Muscle of arm (tissue), 14 donors: ENCODE data around the gene SERINC2. TPM values are rescaled to one million over a fixed set of nuclear protein-coding genes. Genes with fewer than 3 reads are reported as not detected.

Source experiments
- DNase-seq: peaks from one replicate; pipeline ENCODE4 v3.0.0-alpha.2; 2013
- long read RNA-seq, 11 donors: transcript quantifications; one replicate each; lab custom pipeline, GENCODE V29; 2026
- polyA plus RNA-seq, 12 donors: library from polyadenylated mRNA; unstranded; fragments of 120-200 nt; gene quantifications; one replicate each; pipeline ENCODE4 v1.2.1, GENCODE V29; 2013; ENCODE audit not compliant: insufficient read length in 12 of 12

The SERINC2 gene
- 10 to 100 TPM in 11 of 12 donors, not detected in 1; 23.6 to 44.2 (median 32.3) TPM for polyA plus RNA-seq
- long read RNA-seq, donor 1, transcript SERINC2-201 (10 exons, 1,997 nt): major isoform, 26 of 66 reads
- long read RNA-seq, donor 1, partial matches to known transcripts: 40 of 66 reads
- long read RNA-seq, donor 1, other reads (novel, unspliced or antisense): 0 of 66 reads
- long read RNA-seq, donor 2, transcript SERINC2-201 (10 exons, 1,997 nt): major isoform, 5 of 7 reads
- long read RNA-seq, donor 2, partial matches to known transcripts: 0 of 7 reads
- long read RNA-seq, donor 2, other reads (novel, unspliced or antisense): 0 of 7 reads
- long read RNA-seq, donor 3, partial matches to known transcripts: 0 of 2 reads
- long read RNA-seq, donor 3, other reads (novel, unspliced or antisense): 0 of 2 reads
- long read RNA-seq, donor 4, partial matches to known transcripts: 0 of 4 reads
- long read RNA-seq, donor 4, other reads (novel, unspliced or antisense): 0 of 4 reads
- long read RNA-seq, donor 5, transcript SERINC2-201 (10 exons, 1,997 nt): major isoform, 10 of 15 reads
- long read RNA-seq, donor 5, partial matches to known transcripts: 0 of 15 reads
- long read RNA-seq, donor 5, other reads (novel, unspliced or antisense): 0 of 15 reads
- long read RNA-seq, donor 6, transcript SERINC2-201 (10 exons, 1,997 nt): major isoform, 8 of 8 reads
- long read RNA-seq, donor 6, partial matches to known transcripts: 0 of 8 reads
- long read RNA-seq, donor 6, other reads (novel, unspliced or antisense): 0 of 8 reads
- long read RNA-seq, donor 7, partial matches to known transcripts: 0 of 2 reads
- long read RNA-seq, donor 7, other reads (novel, unspliced or antisense): 0 of 2 reads
- long read RNA-seq, donor 8, transcript SERINC2-201 (10 exons, 1,997 nt): major isoform, 8 of 19 reads
- long read RNA-seq, donor 8, partial matches to known transcripts: 10 of 19 reads
- long read RNA-seq, donor 8, other reads (novel, unspliced or antisense): 0 of 19 reads
- long read RNA-seq, donor 9: 0 reads
- long read RNA-seq, donor 10, transcript SERINC2-201 (10 exons, 1,997 nt): major isoform, 8 of 10 reads
- long read RNA-seq, donor 10, partial matches to known transcripts: 0 of 10 reads
- long read RNA-seq, donor 10, other reads (novel, unspliced or antisense): 0 of 10 reads
- long read RNA-seq, donor 11, transcript SERINC2-201 (10 exons, 1,997 nt): major isoform, 7 of 14 reads
- long read RNA-seq, donor 11, partial matches to known transcripts: 5 of 14 reads
- long read RNA-seq, donor 11, other reads (novel, unspliced or antisense): 0 of 14 reads

DNA sequence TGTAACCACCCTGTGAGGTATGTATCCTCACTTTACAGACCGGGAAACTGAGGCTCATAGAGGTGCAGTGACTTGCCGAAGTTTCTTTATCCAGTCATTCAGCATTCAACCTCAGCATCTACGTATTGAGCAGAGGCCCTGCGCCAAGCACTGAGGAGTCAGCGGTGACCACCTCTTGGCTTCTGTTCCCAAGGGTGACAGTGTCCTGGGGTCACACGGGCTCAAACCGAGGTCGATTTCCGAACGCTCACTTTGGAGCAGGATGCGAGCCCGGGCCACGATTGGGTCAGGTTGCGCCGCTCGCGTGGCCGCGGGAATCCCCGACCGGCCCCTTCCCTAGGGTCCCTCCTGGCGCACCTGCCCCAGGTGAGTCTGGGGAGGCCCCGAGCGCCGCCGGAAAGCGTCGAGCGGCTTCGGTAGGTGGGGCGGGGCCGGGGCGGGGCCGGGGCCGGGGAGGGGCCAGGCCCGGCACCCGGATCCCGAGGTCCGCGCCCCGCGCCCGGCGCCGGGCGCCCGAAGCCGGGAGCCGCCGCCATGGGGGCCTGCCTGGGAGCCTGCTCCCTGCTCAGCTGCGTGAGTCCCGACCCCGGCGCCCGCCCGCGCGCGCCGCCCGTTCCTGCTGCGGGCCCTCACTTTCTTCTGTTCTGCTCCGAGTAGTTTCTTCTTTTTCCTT is at the start of gene SERINC2:
Gene SERINC2 (plus strand): TSS at position 482 of the 673 bp plus-strand sequence. CDS start 53 bp downstream, at position 535.
- no peak for DNase-seq

DNA sequence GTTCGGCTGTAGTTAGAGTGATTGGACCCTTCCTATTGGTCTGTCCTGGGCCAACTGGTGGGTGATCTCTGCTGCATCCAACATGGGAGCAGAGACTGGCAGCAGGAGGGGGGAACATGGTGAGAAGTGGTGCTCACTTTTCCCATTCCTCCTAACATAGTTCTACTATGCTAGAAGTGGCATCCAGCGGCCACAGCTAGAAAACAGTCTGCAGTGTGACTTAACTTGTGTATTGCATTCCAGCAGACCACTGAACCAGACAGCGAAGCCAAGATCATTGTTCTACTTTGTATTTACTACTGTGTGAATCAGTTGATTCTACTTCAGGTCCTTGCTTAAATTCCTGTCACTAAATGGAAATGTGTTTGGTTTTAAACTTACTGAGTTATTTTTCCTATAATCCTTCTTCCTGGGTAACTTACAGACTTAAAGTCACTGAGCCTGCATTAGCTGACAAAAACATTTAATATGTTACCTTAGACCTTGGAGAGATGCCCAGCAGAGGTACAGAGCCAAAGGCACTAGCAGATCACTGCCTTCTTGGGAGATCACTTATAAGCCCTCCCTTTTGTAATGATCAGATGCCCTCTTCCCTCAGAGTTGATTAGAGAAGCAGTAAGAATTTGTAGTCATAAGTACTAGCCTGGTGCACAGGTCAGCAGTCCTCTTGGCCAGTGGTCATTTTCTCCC is 48.3 kb upstream of the SERINC2 start:
- no peak for DNase-seq

DNA sequence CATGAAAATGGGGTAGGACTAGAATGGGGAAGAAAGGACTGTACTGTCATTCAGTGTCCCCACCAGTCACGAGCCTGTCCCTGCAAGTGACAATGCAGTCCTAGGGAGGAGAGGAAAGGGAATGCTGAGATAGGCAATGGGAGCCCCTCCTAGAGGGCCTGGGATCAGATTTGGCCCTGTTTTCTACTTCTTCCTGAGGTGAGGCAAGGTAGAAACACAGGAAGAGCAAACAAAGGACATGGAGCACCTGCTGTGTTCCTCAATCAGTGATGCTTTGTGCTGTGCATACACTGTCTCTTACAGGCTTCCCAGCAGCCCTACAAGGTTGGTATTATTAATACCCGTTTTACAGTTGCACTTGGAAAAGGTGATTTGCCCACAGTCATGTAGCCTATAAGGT is 46.2 kb upstream of the SERINC2 start:
- no peak for DNase-seq

DNA sequence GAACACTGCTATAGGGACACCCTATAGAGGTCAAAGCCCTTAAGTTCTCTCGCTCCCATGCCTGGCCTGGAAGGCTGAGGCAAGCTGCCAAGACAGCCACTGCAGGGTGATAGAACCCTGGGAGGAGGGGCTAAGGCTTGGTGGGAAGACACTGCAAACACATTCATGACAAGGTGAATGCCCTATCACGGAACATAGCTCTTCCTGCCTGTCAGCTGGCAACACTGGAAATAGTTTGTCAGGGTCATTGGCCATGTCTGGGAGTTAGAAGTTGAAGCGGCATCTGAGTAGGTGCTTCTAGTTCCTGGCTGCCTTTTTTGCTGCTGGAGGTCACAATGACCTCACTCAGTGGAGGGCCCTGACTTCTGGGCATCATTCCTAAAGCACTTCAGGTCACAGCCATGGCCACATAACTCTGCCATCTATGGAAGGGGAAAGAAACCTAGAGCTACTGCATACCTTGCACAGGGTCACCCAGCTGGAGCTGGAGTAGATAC is 44.4 kb upstream of the SERINC2 start:
- no peak for DNase-seq

DNA sequence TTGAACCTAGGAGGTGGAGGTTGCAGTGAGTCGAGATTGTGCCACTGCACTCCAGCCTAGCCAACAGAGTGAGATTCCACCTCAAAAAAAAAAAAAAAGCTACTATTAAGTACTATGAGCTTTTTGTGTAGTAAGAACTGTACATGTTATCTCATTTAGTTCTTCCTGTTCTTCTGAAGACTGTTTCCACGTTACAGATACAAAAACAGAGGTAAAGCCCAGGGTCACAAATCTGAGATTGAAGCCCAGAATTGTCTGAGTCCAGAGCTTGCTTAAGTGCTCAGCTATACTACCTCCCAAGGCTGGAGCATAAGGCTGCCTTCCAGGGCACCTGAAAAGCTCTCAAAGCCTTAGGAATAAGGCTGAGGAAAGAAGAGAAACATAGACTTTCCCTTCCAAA is 43.0 kb upstream of the SERINC2 start:
- no peak for DNase-seq

DNA sequence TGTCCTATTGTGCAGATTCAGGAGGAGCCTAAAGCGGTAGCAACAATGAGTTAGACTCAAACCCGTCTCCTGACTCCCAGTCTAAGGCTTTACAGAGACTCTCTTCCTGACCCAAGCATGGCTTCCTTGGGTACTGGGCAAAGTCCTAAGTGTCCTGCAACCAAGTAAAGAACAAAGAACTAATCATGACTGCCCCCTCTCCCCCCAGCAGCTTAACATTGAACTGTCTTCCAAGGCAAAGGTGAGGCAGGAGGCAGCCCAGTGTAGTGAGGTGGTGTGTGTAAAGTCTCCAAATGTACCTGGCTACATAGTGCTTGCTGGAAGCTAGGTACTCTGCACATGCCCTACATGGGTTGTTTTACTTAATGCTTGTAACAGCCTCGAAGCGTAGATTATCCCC is 42.4 kb upstream of the SERINC2 start:
- DNase-seq: no peak

DNA sequence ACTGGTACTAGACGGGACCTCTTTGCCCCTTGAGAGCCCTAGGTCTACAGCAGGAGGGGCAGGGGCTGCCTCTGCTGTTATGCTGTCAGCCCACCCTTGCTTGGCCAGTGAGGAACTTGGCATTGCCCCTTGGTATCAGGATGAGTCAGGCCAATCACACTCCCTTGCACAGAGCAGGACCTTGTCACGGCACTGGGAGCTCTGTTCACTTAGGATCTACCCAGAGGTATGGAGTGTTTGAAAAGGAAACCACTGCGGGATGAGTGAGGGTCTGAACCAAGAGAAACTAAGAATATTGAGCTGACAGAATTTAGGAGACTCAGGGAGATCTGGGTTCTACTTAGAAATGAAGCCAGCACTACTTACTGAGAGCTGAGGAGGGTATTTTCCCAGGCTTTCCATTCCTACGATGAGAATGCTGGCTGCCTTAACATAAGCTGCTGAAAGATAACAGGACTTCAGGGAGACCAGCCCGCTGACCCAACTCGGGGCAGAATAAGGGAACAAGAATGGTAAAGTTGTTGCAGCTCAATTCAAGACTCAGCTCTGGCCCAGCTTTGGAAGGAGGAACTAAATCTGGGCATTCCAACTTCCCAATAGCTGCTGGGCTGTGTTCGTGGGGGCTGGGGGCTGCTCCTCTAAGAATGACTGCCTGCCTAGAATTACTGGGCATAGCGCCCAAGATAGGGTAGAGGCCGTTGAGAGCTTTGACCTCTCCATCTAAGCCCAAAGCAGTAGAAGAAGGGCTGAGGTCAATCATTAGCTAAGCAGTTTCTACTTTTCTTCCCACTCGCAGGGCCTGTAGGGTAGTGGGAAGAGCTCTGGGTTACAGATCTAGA is 41.7 kb upstream of the SERINC2 start:
- no peak for DNase-seq

DNA sequence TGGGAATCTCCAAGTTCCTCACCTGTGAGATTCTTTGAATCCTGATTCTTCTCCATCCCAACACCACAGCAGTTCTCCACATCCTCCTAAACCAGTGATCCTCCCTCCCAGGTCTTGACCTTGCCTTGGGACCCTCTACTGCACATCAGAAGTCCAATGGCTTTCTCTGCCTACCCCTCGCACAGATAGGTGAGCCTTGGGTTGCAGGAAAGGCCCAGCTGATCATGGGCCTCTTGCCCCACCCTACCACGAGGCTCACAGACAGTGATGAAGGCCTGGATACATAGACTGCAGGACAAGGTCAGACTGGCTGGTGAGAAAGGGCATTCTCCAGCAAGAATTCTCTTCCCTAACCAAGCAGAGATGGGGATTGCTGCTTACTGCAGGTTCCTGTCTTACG is 41.0 kb upstream of the SERINC2 start:
- DNase-seq: no peak

DNA sequence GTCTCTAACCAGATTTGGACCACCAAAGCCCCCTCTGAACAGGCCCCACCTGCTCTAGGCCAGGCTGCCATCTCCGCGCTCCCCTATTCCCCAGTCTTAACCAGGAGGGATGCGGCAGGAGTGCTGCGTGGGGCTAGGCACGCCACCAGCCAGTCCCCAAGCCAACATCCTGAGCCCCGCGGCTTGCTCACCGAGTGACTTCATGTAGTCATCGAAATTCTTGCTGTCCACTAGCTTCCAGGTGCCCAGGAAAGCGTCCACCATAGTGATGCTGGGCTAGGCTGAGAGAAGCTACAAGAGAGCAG is 40.3 kb upstream of the SERINC2 start:
- DNase-seq: no peak

DNA sequence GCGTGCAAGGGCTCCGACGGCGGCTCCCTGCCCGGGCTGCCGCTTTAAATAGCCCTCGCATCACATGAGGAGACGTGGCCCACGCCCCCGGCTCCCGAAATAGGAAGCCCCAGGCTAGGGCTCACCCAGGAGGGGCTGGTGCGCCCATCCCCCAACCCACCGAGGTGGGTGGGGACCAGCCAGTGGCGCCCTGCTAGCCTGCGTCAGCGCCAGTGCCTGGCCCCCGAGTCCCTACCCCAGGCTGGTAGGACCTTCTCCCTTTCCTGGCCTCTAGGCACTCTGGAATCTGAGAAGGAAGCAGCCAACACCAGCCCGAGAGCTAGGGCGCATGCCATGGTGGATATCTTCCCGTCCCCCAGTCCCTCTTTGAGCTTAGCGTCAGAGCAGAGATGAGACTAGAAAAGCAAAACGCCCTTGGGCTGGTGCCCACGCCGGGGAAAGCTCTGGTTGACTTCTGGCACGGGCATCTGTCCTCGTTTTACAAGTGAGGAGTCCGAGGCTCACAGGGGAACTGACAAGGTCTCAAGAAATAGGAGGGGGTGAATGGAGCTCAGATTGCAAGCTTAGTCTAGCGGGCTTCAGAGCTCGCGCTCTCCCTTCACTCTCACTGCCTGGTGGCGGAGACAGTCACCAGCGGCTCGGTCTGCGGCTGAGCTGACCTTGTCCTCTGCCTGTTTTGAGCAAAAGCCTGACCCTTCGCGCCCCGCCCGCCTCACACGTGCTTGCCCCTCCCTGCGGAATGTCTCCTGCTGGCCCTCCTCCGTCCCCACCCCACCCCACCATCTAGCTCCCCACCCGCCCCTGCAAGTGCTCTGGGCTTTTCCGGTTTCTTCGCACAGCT is 39.7 kb upstream of the SERINC2 start, which contains the start of gene FABP3:
Gene FABP3 (minus strand): TSS at position 21 of the 841 bp plus-strand sequence. CDS start 62 bp downstream, outside the sequence.
- peak; percentile 83 for DNase-seq

DNA sequence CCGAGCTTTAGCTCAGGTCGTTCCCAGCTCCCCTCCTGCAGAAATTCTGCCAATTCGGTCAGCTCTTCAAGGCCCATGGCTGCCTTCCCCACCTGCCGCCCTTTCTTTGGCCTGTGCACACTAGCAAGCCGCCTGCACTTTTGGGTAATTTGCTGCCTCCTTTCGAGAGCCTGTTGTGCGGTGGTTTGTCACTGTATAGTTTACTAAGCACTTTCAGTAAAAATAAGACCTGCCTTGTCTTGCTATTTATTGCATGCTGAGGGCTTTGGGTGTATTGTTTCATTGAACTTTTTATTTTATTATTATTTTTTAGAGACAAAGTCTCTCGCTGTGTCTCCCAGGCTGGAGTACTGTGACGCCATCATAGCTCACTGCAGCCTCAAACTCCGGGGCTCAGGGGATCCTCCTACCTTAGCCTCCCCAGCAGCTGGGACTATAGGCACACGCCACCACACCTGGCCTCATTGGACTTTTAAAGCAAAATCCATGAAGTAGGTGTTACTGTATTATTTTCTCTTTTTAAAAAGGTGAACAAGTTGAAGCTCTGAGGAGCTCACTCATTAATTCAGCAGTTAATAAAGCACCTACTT is 39.0 kb upstream of the SERINC2 start:
- no peak for DNase-seq

DNA sequence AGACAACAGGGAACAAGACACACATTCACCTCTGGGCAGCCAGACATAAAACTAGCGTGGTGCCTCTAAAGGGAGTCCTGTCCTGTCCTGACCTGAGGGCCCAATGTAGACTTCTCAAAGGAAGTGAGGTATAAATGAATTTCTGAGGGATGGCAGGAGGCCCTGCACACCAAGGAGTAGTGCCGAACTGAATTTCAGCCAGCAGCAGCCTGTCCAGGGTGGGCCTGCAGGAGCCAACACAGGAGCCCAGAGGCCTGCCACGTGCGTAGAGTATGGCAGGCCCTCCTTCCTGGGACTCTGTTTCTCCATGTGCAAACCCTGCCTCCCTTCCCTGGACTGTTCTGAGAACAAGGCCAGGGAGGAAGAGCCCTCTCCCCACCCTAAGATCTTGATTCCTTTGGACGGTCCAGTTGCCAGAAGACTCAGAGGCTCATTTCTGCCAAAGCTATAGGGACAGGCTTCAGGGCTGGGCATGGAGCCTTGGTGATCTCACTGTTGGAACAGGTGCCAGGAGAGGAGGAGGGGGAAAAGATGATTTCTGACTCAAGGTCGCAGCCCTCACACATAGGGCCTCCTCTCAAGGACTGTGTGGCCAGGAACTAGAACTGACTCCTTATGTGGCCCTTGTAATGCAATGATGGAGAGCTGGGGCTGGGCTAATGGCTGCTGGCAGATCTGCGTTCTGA is 38.4 kb upstream of the SERINC2 start:
- DNase-seq: peak; percentile 92

DNA sequence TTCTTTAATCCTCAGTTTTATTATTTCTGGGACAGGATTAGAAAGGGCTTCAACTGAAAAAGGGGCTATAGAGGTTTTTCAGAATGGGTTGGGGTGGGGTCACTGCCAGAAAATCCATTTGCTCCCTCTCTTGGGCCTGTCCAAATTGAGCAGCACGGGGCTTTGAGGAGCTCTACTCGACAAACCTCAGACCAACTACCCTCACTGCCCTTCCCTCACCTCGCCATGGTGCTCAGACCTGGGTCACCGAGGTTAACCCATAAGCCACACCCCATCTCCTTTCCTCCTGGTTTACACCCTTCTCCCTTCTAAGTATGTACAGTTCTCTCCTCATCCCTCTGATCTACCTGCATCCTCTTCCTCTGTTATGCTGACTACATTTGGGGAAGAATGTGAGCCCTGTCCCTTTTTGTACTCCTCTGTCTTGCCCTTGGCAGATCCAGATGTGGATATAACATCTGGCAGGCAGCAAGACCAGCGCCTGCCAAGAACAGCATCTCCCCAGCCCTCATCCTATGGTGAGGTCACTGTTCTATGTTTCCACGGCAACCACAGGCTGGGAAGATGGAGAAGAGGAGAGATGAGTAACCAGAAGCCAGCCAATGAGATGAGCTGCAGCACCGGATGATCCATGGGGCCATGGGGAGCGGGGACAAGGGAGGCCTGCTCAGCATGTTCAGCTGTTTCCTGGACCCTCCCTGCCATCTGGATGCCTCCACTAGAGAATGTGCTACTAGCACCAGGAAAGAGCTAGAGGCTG is 36.5 kb upstream of the SERINC2 start:
- DNase-seq: peak; percentile 91

DNA sequence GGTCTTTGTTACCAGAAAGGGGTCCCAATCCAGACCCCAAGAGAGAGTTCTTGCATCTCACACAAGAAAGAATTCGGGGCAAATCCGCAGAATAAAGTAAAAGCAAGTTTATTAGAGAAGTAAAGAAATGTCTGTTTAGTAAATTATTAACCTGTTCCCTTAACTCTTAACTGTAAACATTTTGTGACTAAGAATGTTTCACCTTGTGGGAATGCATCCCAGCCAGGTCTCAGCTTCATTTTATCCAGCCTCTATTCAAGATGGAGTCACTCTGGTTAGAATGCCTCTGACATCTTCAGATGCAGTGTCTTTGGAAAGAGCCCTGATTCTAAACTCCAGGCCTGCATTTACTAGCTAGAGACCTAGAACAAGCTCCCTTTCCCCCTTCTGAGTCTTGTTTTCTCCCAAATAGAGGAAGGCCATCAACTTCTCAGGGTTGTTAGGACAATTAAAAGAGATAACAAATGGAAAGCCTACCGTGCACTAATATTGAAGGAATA is 35.6 kb upstream of the SERINC2 start:
- DNase-seq: no peak

DNA sequence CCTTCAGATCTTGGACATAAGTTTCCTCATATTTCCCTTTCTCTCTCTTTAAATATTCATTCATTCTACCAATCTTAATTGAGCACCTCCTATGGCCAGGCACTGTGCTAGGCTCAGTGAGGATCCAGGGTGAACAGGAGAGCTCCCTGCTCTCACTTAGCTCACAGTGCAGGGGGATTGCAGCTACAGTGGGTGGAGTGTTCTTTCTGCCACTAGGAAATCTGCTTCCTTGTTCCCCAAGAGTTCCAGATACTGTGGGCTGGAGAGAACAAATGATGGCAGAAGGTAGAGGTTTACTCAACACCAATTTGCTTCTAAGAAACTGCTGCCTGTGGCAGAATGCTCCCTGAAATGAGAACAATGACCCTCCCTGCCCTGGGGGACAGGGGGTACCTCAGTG is 35.0 kb upstream of the SERINC2 start:
- no peak for DNase-seq

DNA sequence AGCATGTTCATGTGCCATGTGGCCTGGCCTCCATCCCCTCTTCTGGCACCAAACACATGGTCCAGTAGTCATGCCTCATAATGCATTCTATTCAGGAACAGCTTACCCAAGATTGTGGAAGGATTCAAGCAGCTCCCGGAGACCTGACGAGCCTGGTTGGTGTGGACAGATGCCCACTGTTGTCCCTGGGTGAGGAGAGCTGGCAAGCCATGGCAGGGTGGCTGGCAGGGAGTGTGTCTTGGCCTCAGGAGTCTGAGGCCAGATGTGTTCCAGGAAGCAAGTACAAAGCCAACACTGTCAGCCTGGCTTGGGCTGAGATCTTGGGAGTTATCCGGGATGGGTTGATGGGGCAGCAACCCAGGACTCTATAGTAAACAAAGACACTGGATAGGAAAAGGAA is 32.8 kb upstream of the SERINC2 start:
- DNase-seq: no peak
